ENCODE measurements around the gene ANKS1B.
"Not testable (repeated sequence)": the region's sequence is repeated elsewhere in the genome, so short reads cannot be mapped to it uniquely, and the experiment has no call there.

Gene ANKS1B

GRCh38 chr12:99746538-99746937 lies 238.2 kb downstream of the ANKS1B start:
- DNase-seq = no peak

- DNase-seq = no peak
Measured at GRCh38 chr12:99745895-99746294, 238.8 kb downstream of the ANKS1B start.

- no peak for DNase-seq
Measured at GRCh38 chr12:99745121-99745520, 239.6 kb downstream of the ANKS1B start.

GRCh38 chr12:99736760-99737269 lies 247.9 kb downstream of the ANKS1B start:
- no peak for DNase-seq

- no peak for DNase-seq
Measured at GRCh38 chr12:99732131-99732530, 252.6 kb downstream of the ANKS1B start.

GRCh38 chr12:99722690-99723486 lies 261.8 kb downstream of the ANKS1B start:
- DNase-seq = no peak

- DNase-seq = no peak
Measured at GRCh38 chr12:99721715-99722275, 262.9 kb downstream of the ANKS1B start.

- not testable (repeated sequence) for DNase-seq
Measured at GRCh38 chr12:99720083-99720465, 264.7 kb downstream of the ANKS1B start.

GRCh38 chr12:99719411-99720082 lies 265.2 kb downstream of the ANKS1B start:
- not testable (repeated sequence) for DNase-seq

GRCh38 chr12:99715841-99716510 lies 268.8 kb downstream of the ANKS1B start:
- DNase-seq = not testable (repeated sequence)

- not testable (repeated sequence) for DNase-seq
Measured at GRCh38 chr12:99714921-99715320, 269.8 kb downstream of the ANKS1B start.

- DNase-seq = no peak
Measured at GRCh38 chr12:99713946-99714520, 270.7 kb downstream of the ANKS1B start.

- DNase-seq = no peak
Measured at GRCh38 chr12:99712281-99712680, 272.5 kb downstream of the ANKS1B start.

- DNase-seq = no peak
Measured at GRCh38 chr12:99711246-99711645, 273.5 kb downstream of the ANKS1B start.

GRCh38 chr12:99709619-99710018 lies 275.1 kb downstream of the ANKS1B start:
- DNase-seq = no peak

- no peak for DNase-seq
Measured at GRCh38 chr12:99709116-99709515, 275.6 kb downstream of the ANKS1B start.

- DNase-seq = no peak
Measured at GRCh38 chr12:99707883-99708282, 276.9 kb downstream of the ANKS1B start.

GRCh38 chr12:99706736-99707473 lies 277.8 kb downstream of the ANKS1B start:
- no peak for DNase-seq

- DNase-seq = no peak
Measured at GRCh38 chr12:99704458-99704857, 280.3 kb downstream of the ANKS1B start.

- DNase-seq = no peak
Measured at GRCh38 chr12:99704036-99704435, 280.7 kb downstream of the ANKS1B start.

GRCh38 chr12:99700032-99700431 lies 284.7 kb downstream of the ANKS1B start:
- no peak for DNase-seq

- no peak for DNase-seq
Measured at GRCh38 chr12:99695050-99695449, 289.7 kb downstream of the ANKS1B start.

All from NCI-H1930 (cell line).